Kasumi-1 (cell line): Measurements from ENCODE around the gene PBX1.

ENCODE experiments used
- DNase-seq, 2 experiments: peaks; one replicate each; lab custom pipeline; 2025; lab: John Stamatoyannopoulos, UW

PBX1 gene

DNA sequence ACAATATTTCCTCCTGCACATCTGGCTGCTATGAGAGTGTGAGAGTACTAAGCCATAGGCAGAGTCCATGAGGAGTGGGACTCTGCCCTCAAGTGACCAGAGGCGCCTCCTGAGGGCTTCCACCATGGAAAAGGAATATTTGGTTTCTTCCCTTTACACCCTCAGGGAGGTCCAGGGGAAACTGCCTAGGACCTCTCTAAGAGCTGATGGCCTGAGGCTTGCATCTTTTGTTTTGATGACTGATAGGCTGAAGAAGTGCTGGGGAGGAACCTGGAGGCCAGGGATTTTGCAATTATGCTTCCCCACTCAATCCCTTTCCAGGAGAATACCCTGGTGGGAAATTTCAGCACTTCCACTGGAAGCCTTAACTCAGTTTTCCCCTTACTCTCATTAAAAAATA is 111.0 kb downstream of the PBX1 start:
- DNase-seq = no peak

DNA sequence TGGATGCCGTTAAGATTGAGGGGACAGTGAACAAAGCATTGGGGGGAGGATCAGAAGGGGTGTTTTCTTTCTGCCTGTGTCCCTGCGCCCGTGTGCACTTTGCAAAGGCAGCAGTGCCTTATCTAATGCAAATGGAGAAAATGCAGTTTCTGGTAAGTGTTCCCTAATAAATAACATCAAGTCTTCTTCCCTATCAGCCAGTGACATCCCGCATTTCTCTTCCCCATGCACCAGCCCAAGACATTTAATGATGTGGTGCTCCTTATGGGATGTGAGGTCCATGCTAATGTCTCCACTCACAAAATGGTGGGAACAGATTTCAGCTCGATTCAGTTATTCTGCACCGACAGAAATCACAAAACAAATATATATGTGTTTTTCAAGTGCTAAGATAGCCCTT is 111.8 kb downstream of the PBX1 start:
- no peak for DNase-seq

DNA sequence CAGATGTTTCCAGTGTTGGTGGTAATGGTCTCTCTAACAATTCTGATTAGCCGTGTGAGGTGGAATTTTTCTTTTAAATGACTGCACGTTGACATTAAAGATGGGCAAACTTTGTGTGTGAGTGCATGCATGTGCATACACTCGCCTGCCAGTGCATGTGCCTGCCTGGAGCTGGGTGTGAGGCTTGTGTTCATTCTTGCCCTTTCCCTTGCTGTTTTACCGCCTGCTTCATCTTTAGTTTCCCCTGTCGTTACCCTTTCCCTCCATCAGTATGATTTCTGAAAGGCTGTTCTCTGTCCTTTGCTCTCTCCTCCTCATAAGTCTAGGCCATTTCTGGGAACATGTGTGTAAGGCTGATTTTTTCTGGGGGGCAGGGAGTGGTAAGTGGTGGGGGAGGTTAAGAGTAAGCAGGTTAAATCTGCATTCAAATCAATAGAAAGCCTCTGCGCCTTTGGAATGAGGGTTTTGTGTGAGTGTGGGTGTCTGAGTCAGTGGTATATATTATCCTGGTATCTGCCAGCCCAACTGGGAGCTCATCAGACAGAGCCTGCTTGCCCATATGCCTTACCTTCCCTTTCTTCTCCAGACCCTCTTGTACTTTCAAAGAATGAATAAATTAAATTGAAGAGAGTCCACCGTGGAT is 112.5 kb downstream of the PBX1 start:
- no peak for DNase-seq

DNA sequence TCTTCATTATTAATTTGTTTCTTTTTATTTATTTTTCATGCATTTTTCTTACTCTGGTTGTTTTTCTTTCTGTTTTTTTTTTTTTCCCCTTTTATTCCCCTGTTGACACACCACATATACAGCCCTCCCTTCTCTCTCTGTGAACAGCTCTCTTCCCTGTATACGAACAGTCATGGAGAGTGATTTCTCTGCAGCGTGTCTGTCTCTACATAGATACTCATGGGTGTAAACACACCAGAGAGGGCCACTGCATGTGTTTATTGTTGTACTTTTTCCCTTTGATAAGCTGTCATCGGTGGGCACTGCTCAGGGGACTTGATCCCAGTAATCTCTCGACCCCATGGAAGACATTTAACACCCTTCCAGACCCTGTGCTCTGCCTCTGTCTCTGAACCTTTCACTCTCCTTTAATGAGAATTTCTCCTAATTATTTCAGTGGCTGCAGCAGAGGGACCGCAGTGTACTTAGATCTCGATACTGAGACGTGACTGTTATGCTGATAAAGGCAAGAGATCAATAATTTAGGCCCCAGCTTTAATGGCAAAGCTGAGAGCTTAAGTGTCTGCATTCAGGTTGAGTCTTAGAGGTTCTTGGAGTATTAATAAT is 113.1 kb downstream of the PBX1 start:
- DNase-seq = no peak

DNA sequence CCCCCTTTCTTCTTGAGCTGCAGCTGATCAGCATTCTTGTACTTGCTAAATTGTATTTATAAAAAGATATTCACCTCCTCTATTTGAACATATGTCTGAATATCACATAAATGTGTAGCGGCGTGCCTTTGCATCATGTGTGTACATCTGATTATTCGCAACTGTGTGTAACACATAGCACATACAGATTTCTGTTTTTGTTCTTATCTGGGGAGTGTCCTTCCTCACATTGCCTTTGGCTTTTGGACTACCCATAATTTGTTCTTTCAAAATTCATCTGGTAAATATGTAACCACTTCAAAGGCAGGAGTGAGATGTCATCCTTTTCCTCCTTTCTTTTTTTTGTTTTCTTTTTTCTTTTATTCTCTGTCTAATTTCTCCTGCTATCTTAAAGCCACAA is 113.6 kb downstream of the PBX1 start:
- no peak for DNase-seq

DNA sequence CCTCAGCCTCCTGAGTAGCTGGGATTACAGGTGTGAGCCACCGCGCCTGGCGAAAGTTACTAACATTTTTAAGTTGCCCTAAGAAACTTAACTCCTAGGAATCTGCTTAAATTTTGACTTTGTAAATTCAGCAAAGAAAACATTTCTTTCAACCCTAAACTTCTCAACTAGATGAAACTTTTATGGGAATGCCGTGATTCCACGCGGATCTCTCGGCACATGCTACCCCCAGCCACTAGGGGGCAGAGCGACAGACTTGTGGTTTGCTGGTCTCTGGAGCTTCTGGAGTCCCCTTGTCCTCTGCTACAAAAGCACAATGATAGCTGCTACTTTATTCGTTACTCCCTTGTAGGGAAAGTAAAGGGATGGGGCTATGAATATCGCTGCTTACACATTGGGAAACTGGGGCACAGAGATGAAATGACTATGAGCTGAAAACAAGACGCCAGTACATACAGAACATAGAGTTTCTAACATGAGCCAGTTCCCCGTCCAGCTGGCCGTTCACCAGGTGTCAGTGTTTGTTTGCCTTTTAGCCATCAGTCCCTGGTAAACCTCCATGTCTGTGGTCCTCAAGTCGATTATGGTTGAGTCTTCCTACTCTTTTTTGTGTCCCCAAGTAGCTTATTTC is 114.7 kb downstream of the PBX1 start:
- DNase-seq = no peak

DNA sequence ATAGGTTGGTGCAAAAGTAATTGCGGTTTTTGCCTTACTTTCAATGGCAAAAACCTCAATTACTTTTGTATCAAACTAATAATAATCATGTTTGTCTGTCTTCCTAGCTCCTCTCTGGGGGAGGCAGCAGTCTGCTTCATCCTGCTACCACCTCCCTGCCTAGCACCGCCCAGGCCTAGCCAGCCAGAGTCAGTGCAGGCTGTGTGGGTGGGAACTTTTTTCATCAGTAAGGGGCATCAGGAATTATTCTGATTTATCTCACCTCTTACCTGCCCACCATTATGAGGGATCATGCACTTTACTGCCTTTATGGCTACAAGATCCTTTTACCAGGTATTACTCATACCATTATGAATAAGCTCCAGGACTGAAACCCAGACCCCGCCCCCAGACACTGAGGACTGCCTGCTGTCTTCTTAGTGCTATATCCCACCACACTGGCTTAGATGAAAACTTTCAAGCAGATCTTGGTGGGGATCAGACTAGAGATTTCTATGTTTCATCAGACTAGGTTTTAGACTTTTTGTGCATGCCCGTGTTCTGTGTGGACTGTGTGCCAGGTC is 116.4 kb downstream of the PBX1 start:
- DNase-seq = no peak

DNA sequence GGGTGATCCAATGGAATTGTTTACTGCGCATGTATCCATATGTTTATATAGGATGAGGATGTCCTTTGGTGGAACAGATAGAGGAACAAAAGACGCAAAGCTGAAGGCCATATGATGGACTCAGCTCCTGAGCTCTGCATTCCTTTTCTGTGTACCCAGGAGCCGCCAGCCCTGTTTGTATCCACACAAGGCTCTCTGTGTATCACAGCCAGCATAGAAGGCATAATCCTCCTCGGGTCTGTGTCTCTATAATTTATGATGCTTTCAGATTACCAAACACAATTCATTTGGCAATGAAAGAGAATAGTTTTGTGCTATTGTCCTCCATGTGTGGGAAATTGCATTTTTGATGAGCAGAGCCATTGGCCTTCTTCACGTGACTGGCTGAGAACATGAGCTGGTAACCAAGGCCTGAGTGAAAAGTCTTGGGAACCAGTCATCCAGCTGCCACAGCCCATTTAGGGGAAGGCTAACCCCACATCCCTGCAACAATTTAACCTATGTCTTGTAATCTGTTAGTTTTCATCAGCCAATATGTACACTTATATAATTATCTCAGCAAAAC is 119.2 kb downstream of the PBX1 start:
- no peak for DNase-seq

DNA sequence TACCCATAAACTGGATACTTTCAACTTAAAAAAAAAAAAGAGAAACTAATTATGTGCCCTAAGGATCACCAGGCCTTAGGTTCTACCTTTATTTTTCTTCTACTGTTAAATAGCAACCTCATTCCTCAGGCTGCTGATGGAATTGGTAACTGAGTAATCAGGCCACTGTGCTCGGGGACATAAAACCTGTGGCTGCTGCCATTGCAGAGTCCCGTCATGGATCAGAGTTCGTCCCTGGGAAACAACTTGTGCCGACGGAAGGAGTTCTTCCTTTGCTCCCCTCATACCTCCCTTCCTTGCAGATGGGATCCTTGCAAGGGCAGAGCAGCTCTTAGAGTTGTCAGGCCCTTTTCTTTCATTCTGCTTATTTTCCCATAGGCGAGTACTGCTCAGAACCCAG is 123.6 kb downstream of the PBX1 start:
- no peak for DNase-seq

DNA sequence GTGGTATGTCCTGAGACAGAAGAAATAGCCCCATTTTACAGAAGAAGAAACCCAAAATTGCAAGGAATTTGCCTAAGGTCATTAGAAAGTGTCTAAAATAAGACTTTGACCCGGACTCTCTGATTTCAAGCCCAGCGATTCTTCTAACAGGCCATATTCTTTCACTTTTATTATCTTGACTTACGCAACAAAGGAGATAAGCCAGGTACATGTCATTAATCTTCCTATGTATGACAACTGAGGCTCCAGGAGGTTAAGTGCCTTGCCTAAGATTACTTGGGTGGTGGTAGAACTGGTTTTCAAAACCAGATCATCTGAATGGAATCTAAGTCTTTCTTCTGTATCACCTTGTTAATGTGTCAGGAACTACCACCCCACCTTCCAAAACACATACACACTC is 124.3 kb downstream of the PBX1 start:
- no peak for DNase-seq

DNA sequence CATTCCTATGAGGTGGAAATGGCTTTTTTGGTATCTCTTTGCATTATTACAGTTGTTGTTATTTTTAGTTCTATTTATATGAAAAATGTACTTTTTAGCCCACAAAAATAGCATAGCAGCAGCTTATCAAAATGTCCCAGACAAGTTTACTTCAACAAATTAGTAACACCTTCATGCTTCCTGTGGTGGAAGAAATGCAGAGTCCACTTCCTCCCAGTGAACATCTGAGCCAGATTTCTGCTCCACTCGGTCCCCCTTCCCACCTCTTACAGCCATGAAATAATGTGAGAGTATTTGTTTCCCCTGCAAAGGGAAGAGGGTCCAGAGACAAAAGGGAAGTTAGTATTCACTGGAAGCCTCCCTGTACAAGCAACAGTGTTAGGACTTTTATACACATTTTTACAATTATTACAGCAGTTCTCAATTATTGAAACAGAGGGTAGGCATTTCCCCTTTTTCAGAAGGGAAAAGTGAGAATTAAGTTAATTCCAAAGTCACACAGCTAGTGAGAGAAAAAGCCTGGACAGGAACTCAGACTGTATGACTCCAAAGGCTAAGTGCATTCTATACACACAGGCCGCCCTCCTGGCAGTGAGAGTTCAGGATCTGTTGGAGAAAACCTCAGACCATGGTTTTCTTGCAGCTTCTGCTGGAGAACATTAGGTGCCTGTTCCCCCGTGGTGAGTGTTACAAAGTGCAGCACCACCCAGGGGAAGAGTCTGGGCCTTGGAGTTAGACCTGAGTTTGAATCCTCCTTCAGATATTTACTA is 126.5 kb downstream of the PBX1 start:
- no peak for DNase-seq

DNA sequence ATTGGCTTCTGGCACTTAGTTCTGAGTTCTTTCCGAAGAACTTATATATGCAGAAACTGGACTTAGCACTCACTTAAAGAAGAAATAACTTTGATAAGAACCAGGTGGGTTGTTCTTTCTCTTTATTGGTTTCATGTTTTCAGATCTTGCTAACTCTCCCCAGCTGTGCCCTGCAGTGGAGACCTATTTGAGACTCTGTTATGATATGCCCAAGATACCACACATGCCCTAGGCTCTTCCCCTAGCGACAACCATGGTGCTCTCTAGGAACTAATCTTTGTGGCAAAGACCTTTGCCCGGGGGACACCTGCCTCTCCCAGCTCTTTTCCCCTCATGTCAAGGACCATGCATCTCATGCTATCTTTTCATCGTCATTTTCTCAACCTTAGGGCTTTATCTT is 128.8 kb downstream of the PBX1 start:
- no peak for DNase-seq

DNA sequence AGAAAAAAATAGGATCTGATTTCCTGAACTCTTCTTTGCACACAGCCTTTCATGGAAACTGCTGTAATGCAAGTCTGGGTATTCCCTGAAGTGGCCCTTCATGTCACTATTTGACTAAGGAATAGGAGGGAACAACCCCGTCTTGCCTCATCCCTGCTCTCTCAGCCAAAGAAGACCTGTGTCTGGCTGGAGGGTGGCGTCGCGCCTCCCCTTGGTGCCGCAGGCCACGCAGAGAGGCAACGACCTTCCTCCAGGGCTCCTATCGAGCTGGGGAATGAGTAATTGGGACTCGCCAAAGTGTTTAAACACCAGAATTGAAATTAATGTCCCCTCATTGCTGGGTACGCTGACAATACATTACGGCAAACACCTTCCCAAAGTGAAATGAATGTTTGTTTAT is 129.8 kb downstream of the PBX1 start:
- DNase-seq = no peak

DNA sequence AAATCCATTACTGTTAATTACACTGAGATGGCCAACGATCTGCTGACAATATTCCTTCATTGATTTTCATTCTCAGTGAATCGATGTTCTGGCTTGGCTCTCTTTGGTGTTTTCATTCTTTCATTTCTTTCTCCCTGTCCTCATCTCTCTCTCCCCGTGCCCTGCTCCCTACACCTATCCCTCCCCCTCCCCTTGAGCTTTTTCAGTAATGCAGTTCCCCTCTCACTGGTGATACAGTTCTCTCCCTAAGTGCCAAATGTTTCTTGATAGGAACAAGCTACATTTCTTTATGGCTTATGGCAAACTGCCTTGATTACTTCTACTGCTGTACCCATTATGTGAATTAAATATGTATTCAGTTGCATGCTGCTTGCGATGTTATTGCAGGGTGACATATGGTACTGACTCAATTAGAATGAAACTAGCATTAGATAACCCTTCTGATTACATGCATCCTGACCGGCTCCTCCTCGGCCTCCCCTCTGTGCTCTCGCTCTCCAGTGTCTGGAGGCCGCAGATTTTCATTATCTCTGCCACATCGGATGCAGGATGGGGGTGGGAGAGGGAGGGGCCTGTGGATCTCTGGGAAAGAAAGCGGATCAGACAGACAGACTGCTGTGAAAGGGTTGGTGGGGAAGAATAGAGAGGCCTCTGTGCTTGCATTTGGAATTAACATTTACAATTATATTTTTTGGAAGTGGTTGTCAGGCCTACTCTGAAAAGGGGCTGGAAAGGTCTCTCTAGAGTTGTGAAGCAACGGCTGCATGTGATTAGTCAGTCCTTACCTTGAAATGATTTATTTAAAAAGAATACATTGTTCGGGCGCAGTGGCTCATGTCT is 130.9 kb downstream of the PBX1 start:
- DNase-seq = no peak

DNA sequence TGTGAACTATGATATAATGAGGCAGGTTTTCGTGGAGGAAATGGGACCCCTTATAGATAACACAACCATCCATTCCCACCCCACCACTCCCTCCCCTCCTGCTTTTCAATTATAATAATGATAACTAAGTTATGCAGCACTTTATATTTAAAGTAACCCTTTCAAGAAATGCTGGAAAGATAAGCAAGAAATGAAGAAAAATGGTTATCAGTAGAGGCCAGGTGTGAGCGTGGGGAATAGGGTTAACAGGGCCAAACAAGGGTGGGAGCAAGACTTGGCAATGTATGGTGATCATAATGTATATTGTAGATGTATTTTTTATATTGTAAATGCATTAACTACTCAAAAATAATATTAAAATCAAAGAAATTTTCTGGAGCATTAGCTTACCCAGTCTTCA is 133.4 kb downstream of the PBX1 start:
- DNase-seq = no peak

DNA sequence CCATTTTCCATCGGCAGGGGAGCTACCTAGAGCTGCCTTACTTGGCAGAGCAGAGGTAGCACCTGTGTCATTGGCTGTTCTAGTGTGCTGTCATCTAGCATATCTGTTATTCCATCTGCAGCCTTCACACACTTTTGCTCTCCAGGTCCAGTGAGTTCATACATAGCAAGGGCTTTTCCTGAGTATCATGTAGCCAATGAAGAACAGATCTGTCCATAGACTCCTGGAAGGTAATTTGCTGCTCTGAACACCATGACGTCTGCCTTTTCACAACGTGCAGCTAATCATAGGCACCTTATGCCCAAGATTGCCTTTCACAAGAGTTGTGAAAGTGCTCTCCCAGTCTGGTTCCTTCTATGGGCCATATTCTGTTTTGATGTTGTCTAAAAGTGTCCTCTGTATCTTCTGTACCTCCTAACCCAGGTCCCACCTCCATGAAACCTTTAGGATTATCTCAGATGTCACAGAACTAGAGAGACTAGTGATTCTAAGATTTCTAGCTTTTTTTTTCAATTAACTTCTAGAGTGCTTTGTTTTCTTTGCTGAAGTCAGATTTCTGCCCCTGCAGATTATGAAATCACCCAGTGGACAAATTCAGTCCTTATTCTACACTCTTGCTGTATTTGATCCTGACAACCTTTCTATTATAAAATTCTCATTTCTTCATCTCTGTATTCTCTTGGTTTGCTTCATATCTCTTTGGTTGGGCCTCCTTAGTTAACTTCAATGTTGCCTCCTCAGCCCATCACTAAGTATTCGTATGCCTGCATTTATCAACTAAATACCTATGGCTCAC is 134.8 kb downstream of the PBX1 start:
- DNase-seq = no peak

DNA sequence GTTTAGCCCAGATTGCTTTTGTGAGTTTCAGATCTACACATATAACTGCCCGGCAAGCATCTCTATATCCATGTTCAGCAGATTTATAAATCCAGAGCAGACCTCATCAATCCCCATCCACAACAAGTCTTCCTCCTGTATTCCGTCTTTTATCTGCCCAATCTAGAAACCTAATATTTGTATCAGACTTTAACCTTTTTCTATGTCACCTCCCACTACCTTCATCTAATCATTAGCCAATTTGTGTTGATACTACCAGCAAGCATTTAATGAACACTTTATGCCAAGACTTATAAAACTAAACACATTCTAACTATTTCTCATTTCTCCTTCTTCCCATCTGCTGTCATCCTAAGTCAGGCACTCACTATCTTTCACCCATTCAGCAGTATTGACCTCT is 135.5 kb downstream of the PBX1 start:
- DNase-seq = no peak

DNA sequence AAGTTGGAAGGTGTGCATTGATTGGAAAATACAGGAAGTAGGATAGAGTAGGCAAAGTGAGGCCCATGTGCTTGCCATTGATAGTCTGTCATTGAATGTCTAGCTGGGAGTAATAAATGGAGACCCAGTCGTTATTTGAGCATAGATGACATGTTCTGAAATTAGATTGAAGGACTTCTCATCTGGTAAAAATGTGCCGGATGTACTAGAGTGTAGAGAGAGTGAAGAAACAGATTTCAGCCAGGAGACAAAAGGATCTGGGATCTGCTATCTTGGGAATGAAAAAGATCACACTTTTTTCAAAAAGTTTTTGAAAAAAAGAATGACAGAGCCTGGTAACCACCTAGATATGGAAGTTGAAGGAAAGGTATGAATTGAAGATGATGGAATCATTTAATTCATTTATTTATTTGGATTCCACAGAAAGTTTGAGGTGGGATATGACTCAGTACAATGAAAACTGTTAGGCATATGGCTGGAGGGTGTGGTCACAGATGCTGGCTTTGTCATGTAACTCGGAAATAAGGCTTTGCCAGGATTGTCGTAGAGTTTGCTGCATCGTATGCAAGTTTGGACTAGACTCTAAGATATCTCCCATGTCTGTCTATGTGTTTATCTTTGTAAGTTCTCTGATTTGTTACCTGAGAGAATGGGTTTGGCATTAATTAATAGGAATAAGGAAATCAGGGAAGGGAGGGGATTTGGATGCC is 137.1 kb downstream of the PBX1 start:
- DNase-seq = no peak

DNA sequence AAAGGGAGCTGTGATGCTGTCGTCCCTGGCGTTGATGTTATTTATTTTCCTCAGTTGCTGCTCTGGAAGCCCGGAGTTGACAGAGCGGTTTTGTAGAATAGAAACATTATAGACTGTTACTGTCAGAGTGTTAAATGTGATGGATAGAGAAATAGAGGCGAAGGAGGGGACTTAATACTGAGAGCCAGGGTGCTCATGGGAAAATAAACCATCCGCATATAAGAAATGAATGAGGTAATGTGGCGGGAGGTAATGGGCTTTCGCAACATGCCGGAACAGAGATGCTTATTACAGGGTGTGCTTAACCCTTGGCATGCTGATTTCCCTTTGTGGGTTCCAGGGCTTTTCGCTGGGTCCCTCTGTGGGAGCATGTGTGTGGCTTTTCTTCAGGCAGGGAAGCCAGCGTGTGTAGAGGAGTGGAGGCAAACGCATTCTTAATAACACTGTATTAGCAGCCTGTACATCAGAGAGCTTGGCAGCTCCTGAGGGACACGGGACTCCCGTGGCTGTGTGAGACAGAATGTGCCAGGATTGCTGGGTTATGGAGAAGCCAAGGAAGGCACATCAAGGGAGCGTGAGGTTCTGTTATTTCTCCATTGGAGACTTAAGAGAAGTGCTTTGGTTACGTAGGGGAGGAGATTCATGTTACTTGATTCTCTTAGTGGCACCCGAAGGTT is 141.0 kb downstream of the PBX1 start:
- no peak for DNase-seq
